GM19099 (cell line): ENCODE measurements around the gene FPR1.

ENCODE experiments used
- POLR2A ChIP-seq: IDR thresholded peaks from 3 replicates; pipeline ENCODE4 v1.6.1; 2011; ENCODE audit warnings: low read depth; ENCODE audit not compliant: insufficient read length; ENCODE audit errors: extremely low read depth

Gene FPR1

DNA sequence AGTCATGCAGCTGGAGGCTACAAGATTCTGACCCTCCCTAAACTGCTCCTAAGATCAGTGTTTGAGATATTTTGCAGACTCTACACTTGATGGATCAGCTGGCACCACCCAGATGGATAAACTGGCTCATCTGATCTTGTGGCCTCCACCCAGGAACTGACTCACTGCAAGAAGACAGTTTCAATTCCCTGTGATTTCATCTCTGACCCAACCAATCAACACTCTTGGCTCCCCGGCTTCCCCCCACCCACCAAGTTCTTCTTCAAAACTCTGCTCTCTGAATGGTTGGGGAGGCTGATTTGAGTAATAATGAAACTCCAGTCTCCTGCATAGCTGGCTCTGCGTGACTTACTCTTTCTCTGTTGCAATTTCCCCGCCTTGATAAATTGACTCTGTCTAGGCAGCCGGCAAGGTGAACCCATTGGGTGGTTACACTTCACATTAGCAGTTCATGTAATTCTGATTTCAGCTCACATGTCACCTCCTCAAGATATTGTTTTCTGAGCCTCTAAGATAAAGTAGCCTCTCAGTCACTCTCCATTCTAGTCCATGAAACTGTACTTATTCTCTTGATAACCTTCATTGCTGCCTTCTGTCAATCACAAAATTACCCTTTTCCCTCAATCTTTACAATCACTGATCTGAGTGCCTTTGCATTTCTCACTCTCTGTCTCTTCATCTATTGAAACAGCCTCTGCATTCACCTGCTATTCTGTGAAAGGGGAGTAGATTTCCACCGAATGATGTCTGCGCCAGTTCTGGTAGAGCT, 33.4 kb upstream of the FPR1 start:
- TF ChIP-seq POLR2A: no peak

GRCh38 chr19:51784109-51784785, 32.6 kb upstream of the FPR1 start:
- no peak for TF ChIP-seq POLR2A

GRCh38 chr19:51783372-51783771, 31.7 kb upstream of the FPR1 start:
- TF ChIP-seq POLR2A: no peak

- TF ChIP-seq POLR2A: no peak
Observed at GRCh38 chr19:51781999-51782398, 30.3 kb upstream of the FPR1 start.

DNA sequence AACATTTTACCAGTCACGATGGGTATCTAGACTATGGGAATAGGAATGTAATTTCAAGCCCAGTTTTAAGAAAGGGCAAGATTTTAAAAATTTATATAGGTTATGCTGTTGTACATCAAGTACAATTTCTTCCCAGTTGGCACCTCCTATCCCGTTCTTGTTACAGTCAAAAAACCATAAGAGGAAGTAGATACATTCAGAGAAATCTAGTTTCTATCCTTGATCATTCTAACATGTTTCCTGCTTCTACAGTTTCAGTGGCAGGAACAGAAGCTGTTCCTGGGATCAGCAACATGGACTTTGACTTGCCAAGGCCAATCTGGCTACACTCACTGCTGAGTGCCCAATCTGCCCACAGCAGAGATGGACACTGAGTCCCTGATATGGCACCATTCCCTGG, 28.6 kb upstream of the FPR1 start:
- no peak for TF ChIP-seq POLR2A

GRCh38 chr19:51779703-51780102, 28.0 kb upstream of the FPR1 start:
- TF ChIP-seq POLR2A: no peak

DNA sequence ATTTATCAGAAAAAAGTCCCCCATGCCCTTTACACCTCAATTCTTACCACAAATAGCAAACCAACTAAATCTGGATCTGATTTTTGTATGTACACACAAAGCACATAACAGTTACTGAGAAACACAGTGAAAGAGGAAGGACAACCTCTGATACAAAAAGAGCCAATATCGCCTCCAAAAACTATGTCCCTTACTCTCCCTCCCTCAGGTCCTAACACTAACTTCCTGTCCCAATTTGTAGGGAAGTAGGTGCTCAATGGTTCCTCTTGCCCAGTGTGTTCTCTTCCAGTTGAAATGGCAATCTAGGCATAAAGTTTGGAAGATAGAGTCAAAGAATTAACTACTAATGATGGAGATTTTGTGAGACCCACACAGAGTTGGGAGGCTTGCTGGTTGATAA, 27.5 kb upstream of the FPR1 start:
- no peak for TF ChIP-seq POLR2A

DNA sequence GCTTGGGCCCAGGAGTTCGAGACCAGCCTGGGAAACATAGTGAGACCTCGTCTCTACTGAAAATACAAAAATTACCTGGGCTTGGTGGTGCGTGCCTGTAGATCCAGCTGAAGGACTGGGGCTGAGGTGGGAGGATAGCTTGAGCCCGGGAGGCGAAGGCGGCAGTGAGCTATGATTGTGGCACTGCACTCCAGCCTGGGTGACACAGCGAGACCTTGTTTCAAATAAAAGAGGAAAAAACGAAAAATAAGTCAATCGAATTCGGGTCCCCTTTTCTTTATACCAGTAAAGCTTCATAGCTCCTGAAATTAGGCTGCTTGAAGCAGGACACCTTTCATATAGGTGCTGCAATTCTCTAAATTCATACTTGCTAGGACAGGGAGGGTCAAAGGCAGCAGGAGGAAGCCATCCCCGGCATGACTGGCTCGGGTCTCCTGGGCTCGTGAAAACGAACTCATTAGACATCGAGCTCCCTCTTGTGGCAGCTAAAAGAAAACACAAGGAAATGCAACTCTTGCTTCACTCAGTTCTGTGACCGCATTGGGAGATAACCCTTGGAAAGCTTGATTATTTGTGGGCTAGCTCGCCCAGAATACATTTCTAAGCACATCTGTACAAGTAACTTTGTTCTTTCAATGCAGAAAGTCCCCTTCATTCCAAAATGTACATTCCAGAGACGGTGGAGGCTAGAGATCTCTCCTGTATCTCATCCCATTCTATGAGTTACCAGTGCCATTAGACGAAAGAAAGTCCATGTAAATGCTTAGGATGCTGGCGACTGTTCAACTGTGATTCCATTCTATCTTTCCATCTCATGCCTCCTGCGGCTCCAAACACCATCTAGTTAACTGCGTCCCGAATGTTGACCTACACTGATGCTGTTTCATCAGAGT, 26.1 kb upstream of the FPR1 start:
- TF ChIP-seq POLR2A: no peak

GRCh38 chr19:51772977-51773376, 21.3 kb upstream of the FPR1 start:
- TF ChIP-seq POLR2A: no peak

GRCh38 chr19:51771376-51772130, 19.9 kb upstream of the FPR1 start:
- TF ChIP-seq POLR2A: no peak

GRCh38 chr19:51766461-51766860, 14.8 kb upstream of the FPR1 start:
- no peak for TF ChIP-seq POLR2A

DNA sequence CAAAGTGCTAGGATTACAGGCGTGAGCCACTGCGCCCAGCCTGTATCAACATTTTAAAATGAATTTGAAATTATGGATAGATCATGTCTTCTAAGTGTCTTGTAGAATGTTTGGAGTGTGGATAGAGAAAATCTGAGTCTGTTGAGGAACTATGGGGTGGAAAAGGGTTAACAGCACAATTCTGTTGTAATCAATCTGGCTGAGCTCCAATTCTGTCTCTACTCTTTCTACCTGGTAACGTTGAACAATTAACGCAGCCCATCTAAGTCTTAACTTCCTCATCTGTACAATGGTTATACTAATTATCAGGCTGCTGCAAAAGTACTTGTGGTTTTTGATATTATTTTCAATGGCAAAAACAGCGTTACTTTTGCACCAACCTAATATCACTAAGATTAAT, 13.4 kb upstream of the FPR1 start:
- TF ChIP-seq POLR2A: no peak

DNA sequence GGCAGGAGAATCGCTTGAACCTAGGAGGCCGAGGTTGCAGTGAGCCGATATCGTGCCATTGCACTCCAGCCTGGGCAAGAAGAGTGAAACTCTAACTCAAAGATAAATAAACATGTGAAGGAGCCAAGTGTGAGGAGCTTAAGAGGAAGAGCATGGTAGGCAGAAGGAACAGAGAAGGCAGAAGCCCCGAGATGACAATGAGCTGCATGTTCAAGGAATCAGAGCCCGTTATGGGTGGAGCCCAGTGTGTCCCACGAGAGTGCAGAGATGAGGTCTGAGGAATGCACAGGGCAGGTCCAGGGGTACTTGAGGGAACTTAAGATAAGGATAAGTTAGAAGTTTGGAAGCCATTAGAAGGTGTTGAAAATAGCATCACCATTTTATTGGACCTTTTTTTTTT, 10.0 kb upstream of the FPR1 start:
- no peak for TF ChIP-seq POLR2A

DNA sequence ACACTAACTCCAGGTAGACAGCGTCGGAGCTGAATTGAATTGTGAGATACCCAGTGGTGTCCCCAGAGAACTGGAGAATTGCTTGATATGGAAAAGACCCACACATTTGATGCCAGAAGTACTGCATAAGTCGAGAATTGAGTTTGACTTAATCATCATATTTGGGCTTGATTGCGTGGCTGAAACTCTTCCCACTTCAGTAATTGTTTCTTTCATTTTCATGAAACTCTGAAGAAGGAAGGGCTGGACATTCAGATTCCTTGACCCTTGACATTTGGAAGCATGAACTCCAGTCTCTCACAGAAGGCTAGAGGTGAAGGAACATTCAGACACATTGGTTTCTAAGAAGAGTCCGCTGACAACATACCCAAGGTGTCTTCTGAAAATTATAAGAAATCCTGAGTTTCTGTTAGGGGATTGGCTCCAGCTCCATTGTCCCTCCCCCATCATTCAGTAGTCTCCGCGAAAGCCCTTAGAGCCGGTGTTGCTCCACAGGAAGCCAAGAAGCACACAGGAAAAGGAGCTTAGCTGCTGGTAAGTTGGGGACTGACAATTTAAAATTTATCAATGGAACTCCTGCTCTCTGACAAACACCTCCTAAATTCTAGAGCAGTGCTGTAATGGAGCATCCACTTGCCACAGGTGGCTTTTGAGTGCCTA, 9.1 kb upstream of the FPR1 start, which contains the start of gene FPR2:
Gene FPR2, plus strand, starts transcription at position 484 of the 660 bp plus-strand sequence. CDS start 7,479 bp downstream, outside the sequence.
- TF ChIP-seq POLR2A: no peak
